ENCODE data around the gene PPID.
A peak's percentile ranks its signal among the peaks of the same experiment; 100 is the strongest.

The PPID gene

GRCh38 chr4:158741326-158742021, 18.3 kb upstream of the PPID start:
- TF ChIP-seq, protein P1, sequence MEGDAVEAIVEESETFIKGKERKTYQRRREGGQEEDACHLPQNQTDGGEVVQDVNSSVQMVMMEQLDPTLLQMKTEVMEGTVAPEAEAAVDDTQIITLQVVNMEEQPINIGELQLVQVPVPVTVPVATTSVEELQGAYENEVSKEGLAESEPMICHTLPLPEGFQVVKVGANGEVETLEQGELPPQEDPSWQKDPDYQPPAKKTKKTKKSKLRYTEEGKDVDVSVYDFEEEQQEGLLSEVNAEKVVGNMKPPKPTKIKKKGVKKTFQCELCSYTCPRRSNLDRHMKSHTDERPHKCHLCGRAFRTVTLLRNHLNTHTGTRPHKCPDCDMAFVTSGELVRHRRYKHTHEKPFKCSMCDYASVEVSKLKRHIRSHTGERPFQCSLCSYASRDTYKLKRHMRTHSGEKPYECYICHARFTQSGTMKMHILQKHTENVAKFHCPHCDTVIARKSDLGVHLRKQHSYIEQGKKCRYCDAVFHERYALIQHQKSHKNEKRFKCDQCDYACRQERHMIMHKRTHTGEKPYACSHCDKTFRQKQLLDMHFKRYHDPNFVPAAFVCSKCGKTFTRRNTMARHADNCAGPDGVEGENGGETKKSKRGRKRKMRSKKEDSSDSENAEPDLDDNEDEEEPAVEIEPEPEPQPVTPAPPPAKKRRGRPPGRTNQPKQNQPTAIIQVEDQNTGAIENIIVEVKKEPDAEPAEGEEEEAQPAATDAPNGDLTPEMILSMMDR (IDR thresholded peaks at IDR 0.05): no peak

DNA sequence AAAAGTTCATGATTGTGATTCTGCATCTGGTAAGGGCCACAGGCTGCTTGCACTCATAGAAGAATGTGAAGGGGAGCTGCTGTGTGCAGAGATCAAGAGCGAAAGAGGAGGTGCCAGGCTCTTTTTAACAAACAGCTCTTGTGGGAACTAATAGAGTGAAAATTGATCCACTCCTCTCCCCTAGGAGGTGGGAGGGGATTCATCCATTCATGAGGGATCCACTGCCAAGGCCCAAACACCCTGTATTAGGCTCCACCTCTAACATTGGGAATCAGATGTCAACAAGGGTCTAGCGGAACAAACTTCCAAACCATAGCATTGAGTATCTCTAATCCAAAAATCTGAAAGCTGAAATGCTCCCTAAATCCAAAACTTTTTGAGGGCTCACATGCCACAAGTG, 16.4 kb upstream of the PPID start:
- TF ChIP-seq, protein P1 (IDR thresholded peaks at IDR 0.05): no peak

GRCh38 chr4:158738866-158739265, 15.7 kb upstream of the PPID start:
- TF ChIP-seq, protein P1 (IDR thresholded peaks at IDR 0.05): no peak

DNA sequence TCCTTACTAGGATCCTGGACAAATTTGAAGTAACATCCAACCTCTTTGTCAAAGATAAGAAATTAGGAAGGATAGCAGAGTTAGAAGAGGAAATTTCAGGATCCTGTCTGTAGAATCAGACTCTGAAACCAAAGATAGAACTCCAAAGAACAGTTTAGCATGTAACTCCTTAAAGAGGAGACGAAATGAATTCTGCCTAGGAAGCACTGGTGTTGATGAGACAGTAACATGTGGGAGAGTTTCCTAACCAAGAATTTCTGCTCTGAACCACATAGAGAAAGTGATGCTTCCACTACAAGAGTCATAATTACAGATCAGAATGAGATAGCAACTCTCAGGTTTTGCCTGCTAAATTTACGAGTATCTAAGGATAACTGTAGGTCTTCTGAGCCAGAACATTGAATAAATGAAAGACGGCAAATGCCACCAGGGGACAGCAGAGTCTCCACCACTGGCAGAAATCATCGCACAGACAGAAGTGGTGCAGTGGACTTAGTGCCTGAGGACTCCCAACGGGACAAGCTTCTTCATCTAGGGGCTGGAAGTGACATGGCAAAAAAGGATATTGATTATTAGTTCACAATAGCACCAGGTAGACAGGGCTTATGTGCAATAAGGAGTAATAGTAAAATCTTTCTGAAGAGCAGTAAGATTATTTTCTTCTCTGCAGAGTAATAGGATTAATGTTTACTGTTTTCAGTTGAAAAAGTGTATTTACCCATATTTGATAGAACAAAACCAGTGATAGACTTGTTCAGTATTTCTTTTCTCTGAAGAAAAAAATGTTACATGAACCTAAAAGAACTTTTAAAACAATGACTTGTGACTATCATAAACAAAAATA, 6.7 kb upstream of the PPID start:
- TF ChIP-seq, protein P1 (IDR thresholded peaks at IDR 0.05): peak; percentile 77

GRCh38 chr4:158728236-158728635, 5.0 kb upstream of the PPID start:
- TF ChIP-seq, protein P1 (IDR thresholded peaks at IDR 0.05): no peak

- TF ChIP-seq, protein P1 (IDR thresholded peaks at IDR 0.05): no peak
Measured at GRCh38 chr4:158726633-158727032, 3.4 kb upstream of the PPID start.

DNA sequence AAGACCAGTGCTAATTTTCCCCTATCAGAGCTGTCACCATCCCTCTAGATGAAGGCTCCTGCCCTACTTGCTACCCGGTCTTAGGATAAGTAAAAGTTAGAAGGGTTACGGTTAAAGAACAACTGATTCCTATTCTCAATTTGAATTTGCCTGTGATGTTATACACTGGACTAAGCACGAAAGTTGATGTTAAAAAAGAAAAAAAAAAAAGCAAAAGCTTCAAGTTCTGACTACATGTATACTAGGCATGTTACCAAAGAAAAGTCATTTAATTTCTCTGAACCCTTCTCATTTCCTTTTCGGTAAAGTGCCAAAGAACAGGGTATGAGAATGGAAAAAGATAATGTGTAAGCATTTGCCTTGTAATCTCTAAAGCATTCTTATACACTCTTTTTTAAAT, 1.4 kb upstream of the PPID start:
- TF ChIP-seq, protein P1 (IDR thresholded peaks at IDR 0.05): no peak
